Hepatocyte (in vitro differentiated cells): Measurements from ENCODE around the gene PLGRKT. TPM values are rescaled to one million over a fixed set of nuclear protein-coding genes. Genes with fewer than 3 reads are reported as not detected.

Experiments
- DNase-seq: peaks from one replicate; pipeline ENCODE4 v3.0.0-alpha.2; 2016; ENCODE audit warnings: low spot score
- H2AFZ ChIP-seq: fragments of 200-600 bp; sonication (generic); 2 replicates; pipeline ENCODE4 v1.6.0; 2016; ENCODE audit warnings: antibody characterized with exemption, mild to moderate bottlenecking
- H3K27ac ChIP-seq: fragments of 200-600 bp; sonication (generic); 2 replicates; pipeline ENCODE4 v1.5.1; 2016; ENCODE audit warnings: mild to moderate bottlenecking
- H3K27me3 ChIP-seq: fragments of 200-600 bp; sonication (generic); 2 replicates; pipeline ENCODE4 v1.6.1; 2016
- H3K36me3 ChIP-seq: fragments of 200-600 bp; sonication (generic); replicated peaks from 2 replicates; pipeline ENCODE4 v1.5.1; 2016; ENCODE audit warnings: low read depth; ENCODE audit not compliant: insufficient read depth
- H3K4me1 ChIP-seq: fragments of 200-600 bp; sonication (generic); 2 replicates; pipeline ENCODE4 v1.5.1; 2016; ENCODE audit warnings: mild to moderate bottlenecking, moderate library complexity; ENCODE audit not compliant: insufficient read depth
- H3K4me2 ChIP-seq: fragments of 200-600 bp; sonication (generic); 2 replicates; pipeline ENCODE4 v1.6.0; 2016
- H3K4me3 ChIP-seq: fragments of 200-600 bp; sonication (generic); 2 replicates; pipeline ENCODE4 v1.5.1; 2016; ENCODE audit warnings: mild to moderate bottlenecking
- H3K79me2 ChIP-seq: fragments of 200-600 bp; sonication (generic); 2 replicates; pipeline ENCODE4 v1.6.0; 2017; ENCODE audit warnings: mild to moderate bottlenecking
- H3K9me2 ChIP-seq: fragments of 200-600 bp; sonication (generic); replicated peaks from 2 replicates; pipeline ENCODE4 v1.6.0; 2017; ENCODE audit warnings: mild to moderate bottlenecking; ENCODE audit not compliant: insufficient read depth
- H3K9me3 ChIP-seq: fragments of 200-600 bp; sonication (generic); 2 replicates; pipeline ENCODE4 v1.5.1; 2016; ENCODE audit warnings: low read depth, mild to moderate bottlenecking
- H4K20me1 ChIP-seq: fragments of 200-600 bp; sonication (generic); 2 replicates; pipeline ENCODE4 v1.6.0; 2016; ENCODE audit warnings: mild to moderate bottlenecking; ENCODE audit not compliant: insufficient read depth, poor library complexity, severe bottlenecking
- EZH2 ChIP-seq: fragments of 200-600 bp; sonication (generic); IDR thresholded peaks from 2 replicates; pipeline ENCODE4 v1.6.1; 2016; ENCODE audit warnings: antibody characterized with exemption, mild to moderate bottlenecking, borderline replicate concordance
- EZH2phosphoT487 ChIP-seq: fragments of 200-600 bp; sonication (generic); IDR thresholded peaks from one replicate; pipeline ENCODE4 v1.6.1; 2018; ENCODE audit warnings: antibody characterized with exemption, mild to moderate bottlenecking, low read depth, moderate library complexity; ENCODE audit not compliant: unreplicated experiment, severe bottlenecking
- WGBS: methylation state at CpG from one replicate; pipeline ENCODE4 v1.1.6; 2016; ENCODE audit warnings: low lambda C conversion rate; ENCODE audit errors: missing lambda C conversion rate; 5-methylcytosine and 5-hydroxymethylcytosine counted together
- polyA plus RNA-seq: library from polyadenylated mRNA; unstranded; fragments of >200 nt; fragmentation: Nextera tagmentation; extraction: Ambion mirVana; gene quantifications from 2 replicates; pipeline ENCODE4 v1.2.1, GENCODE V29; 2016
- total RNA-seq: library from RNA; depleted of rRNA; stranded (reverse); fragments of >200 nt; gene quantifications from 2 replicates; pipeline ENCODE4 v1.2.3, GENCODE V29; 2014
- TF ChIP-seq, protein P1 (sequence below): fragments of 200-600 bp; sonication (generic); IDR thresholded peaks from 2 replicates; pipeline ENCODE4 v1.5.1; 2016; ENCODE audit warnings: antibody characterized with exemption, mild to moderate bottlenecking; ENCODE audit not compliant: poor library complexity

PLGRKT gene
- total and polyA plus RNA-seq, 2 experiments from 2014 or later: 13.6 to 18.0 TPM

DNA sequence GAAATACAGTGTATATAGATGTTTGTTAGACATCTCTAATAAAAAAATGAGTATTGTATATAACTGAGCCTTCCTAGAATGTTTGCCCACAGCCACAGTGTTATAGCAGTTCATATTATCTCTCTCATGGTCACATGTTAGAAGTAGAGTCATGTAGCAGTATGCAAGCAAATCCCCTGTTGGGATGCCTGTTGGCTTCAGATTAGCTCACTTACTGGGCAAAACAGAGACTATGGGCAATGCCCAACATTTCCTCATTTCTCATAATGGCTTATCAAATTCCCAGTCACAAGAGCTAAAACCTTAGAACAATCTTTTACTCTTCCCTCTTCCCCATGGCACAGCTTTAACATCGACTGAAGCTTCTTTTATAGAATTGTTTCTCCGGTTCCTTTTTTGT, 45.6 kb upstream of the PLGRKT start:
- Histone ChIP-seq H3K79me2 (no peaks in the 10 kb centered on the region), H4K20me1 (no peaks in the 10 kb centered on the region), H3K4me1 (no peaks in the 10 kb centered on the region), H2AFZ (no peak overlapping the region), H3K4me3 (no peak overlapping the region), H3K9me3 (no peaks in the 10 kb centered on the region), H3K27me3 (no peaks in the 10 kb centered on the region), H3K9me2 (no peaks in the 10 kb centered on the region), H3K4me2 (no peak overlapping the region), H3K36me3 (no peaks in the 10 kb centered on the region), H3K27ac (no peak overlapping the region)
- 93% methylated on average over 2 of the region's 2 CpGs for WGBS
- no peak for DNase-seq
- TF ChIP-seq EZH2phosphoT487: no peak
- TF ChIP-seq, protein P1, sequence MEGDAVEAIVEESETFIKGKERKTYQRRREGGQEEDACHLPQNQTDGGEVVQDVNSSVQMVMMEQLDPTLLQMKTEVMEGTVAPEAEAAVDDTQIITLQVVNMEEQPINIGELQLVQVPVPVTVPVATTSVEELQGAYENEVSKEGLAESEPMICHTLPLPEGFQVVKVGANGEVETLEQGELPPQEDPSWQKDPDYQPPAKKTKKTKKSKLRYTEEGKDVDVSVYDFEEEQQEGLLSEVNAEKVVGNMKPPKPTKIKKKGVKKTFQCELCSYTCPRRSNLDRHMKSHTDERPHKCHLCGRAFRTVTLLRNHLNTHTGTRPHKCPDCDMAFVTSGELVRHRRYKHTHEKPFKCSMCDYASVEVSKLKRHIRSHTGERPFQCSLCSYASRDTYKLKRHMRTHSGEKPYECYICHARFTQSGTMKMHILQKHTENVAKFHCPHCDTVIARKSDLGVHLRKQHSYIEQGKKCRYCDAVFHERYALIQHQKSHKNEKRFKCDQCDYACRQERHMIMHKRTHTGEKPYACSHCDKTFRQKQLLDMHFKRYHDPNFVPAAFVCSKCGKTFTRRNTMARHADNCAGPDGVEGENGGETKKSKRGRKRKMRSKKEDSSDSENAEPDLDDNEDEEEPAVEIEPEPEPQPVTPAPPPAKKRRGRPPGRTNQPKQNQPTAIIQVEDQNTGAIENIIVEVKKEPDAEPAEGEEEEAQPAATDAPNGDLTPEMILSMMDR: no peak
- TF ChIP-seq EZH2: no peak

DNA sequence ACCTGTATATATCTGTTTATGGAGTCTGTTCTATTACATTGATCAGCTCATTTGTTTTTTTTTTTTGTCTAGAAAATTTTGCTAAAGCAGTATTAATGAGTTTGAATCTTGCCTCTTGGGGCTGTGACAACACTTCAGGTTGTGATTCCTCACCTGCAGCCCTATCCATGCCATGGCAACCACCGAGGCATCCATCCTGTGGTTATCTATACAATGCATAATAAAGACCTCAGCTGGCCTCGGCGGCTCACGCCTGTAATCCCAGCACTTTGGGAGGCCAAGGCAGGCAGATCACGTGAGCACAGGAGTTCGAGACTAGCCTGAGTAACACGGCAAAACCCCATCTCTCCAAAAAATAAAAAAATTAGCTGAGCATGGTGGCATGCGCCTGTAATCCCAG, 44.5 kb upstream of the PLGRKT start:
- Histone ChIP-seq H3K4me1 (no peaks in the 10 kb centered on the region), H3K27ac (no peak overlapping the region), H3K4me3 (no peak overlapping the region), H4K20me1 (no peaks in the 10 kb centered on the region), H3K79me2 (no peaks in the 10 kb centered on the region), H3K36me3 (no peaks in the 10 kb centered on the region), H2AFZ (no peak overlapping the region), H3K4me2 (no peak overlapping the region), H3K9me3 (no peaks in the 10 kb centered on the region), H3K9me2 (no peaks in the 10 kb centered on the region), H3K27me3 (no peaks in the 10 kb centered on the region)
- WGBS: 81% methylated on average over 8 of the region's 8 CpGs
- TF ChIP-seq EZH2 (no peak), EZH2phosphoT487 (no peak)
- TF ChIP-seq, protein P1: no peak
- DNase-seq: no peak

DNA sequence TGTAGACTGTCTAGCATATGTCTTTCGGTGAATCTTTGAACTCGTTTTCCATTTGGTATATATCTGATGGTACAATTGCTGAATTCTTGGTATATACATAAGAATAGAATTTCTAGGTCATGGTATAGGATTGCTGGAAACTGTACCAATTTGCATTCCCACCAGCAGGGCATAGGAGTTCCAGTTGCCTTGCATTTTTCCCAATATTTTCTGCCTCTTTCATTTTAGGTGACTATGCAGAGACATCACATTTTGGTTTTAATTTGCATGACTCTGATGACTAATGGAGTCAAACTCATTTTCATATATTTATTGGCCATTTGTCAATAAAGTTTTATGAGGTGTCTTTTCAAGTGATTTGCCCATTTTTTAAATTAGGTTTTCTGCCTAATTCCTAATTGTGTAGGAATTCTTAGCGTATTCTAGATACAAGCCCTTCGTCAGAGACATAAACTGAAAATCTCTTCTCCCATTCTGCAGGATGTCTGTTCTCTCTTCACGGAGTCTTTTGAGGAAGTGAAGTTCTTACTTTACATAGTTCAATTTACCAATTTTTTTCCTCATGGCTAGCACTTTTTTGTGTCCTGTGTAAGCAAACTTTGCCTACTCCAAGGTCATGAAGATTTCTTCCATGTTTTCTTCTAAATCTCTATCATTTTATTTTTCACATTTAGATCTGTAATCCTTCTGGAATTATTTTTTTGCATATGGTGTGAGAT, 43.8 kb upstream of the PLGRKT start:
- Histone ChIP-seq H3K4me2 (no peak overlapping the region), H3K9me2 (no peaks in the 10 kb centered on the region), H3K27ac (no peak overlapping the region), H3K4me3 (no peak overlapping the region), H3K36me3 (no peaks in the 10 kb centered on the region), H3K4me1 (no peaks in the 10 kb centered on the region), H3K9me3 (no peaks in the 10 kb centered on the region), H3K27me3 (no peaks in the 10 kb centered on the region), H4K20me1 (no peaks in the 10 kb centered on the region), H2AFZ (no peak overlapping the region), H3K79me2 (no peaks in the 10 kb centered on the region)
- DNase-seq: no peak
- 96% methylated on average over 5 of the region's 5 CpGs for WGBS
- no peak for TF ChIP-seq EZH2
- TF ChIP-seq, protein P1: no peak
